DOHH2 (cell line): ENCODE measurements around the gene SYNDIG1.

Source experiments
- H3F3A ChIP-seq: fragments of 200-600 bp; sonication (generic), shearing (Covaris generic); 2 replicates; pipeline ENCODE4 v1.6.0; 2016; ENCODE audit warnings: antibody characterized with exemption, mild to moderate bottlenecking; ENCODE audit not compliant: control insufficient read depth, insufficient read depth
- H3K27ac ChIP-seq: fragments of 200-600 bp; sonication (generic); 2 replicates; pipeline ENCODE4 v1.5.1; 2014; ENCODE audit warnings: low read depth, mild to moderate bottlenecking, low read length, moderate library complexity
- H3K27me3 ChIP-seq: fragments of 200-600 bp; sonication (generic); 2 replicates; pipeline ENCODE4 v1.6.1; 2014; ENCODE audit warnings: mild to moderate bottlenecking, low read length, mixed read lengths; ENCODE audit not compliant: control insufficient read depth
- H3K36me3 ChIP-seq: fragments of 200-600 bp; sonication (generic); 2 replicates; pipeline ENCODE4 v1.6.1; 2014; ENCODE audit warnings: mild to moderate bottlenecking, low read length, moderate library complexity, mixed read lengths; ENCODE audit not compliant: control insufficient read depth
- H3K4me1 ChIP-seq: fragments of 200-600 bp; sonication (generic); 2 replicates; pipeline ENCODE4 v1.6.1; 2014; ENCODE audit warnings: mild to moderate bottlenecking, low read length, mixed read lengths; ENCODE audit not compliant: control insufficient read depth
- H3K4me2 ChIP-seq: fragments of 200-600 bp; sonication (generic); 2 replicates; pipeline ENCODE4 v1.6.0; 2014; ENCODE audit warnings: mild to moderate bottlenecking, low read length, moderate library complexity
- H3K4me3 ChIP-seq: fragments of 200-600 bp; sonication (generic); 2 replicates; pipeline ENCODE4 v1.5.1; 2014; ENCODE audit warnings: mild to moderate bottlenecking, low read length, mixed read lengths
- H3K79me2 ChIP-seq: fragments of 200-600 bp; sonication (generic); 2 replicates; pipeline ENCODE4 v1.6.1; 2014; ENCODE audit warnings: mild to moderate bottlenecking, low read length, mixed read lengths; ENCODE audit not compliant: control insufficient read depth
- H3K9me2 ChIP-seq: fragments of 200-600 bp; sonication (generic); replicated peaks from 2 replicates; pipeline ENCODE4 v1.6.1; 2014; ENCODE audit warnings: mild to moderate bottlenecking, low read length, mixed read lengths; ENCODE audit not compliant: control insufficient read depth
- H3K9me3 ChIP-seq: fragments of 200-600 bp; sonication (generic); 2 replicates; pipeline ENCODE4 v1.6.1; 2014; ENCODE audit warnings: antibody characterized with exemption, low read length, mixed read lengths; ENCODE audit not compliant: control insufficient read depth, insufficient read depth
- H4K20me1 ChIP-seq: fragments of 200-600 bp; sonication (generic); 2 replicates; pipeline ENCODE4 v1.6.0; 2014; ENCODE audit warnings: low read depth, mild to moderate bottlenecking, antibody characterized with exemption, low read length, moderate library complexity; ENCODE audit not compliant: control insufficient read depth, insufficient read depth
- CTCF ChIP-seq: fragments of 200-600 bp; sonication (generic); IDR thresholded peaks from one replicate; pipeline ENCODE4 v1.5.1; 2014; ENCODE audit warnings: antibody characterized with exemption, mild to moderate bottlenecking, low read depth, low read length; ENCODE audit not compliant: poor library complexity, severe bottlenecking
- EZH2phosphoT487 ChIP-seq: fragments of 200-600 bp; sonication (generic); IDR thresholded peaks from 2 replicates; pipeline ENCODE4 v1.6.1; 2017; ENCODE audit warnings: borderline replicate concordance, mild to moderate bottlenecking, antibody characterized with exemption, low read length, moderate library complexity, mixed read lengths

Gene SYNDIG1

DNA sequence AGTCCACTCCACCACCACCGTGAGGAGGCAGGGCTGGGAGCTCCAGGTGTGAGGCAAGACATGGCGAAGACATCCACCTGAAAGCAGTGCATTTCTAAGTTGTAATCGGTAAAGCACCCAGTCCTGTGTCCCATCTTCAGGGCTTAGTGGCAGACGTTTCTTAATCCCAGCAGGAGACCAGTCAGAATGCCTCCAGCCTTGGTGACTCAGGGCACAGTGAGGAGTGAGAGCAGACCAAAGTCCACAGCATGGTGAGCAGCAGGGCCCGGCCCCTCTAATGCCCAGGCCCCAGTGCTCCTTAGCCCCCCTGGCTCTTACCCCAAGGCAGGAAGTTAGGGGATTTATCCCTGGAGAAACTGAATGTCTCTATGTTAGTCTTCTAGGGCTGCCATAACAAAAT lies 183.9 kb downstream of the SYNDIG1 start:
- Histone ChIP-seq H3F3A (no peaks in the 10 kb centered on the region), H3K27ac (no peak overlapping the region), H3K36me3 (no peaks in the 10 kb centered on the region), H4K20me1 (no peaks in the 10 kb centered on the region), H3K79me2 (no peaks in the 10 kb centered on the region), H3K4me2 (no peak overlapping the region), H3K4me1 (peaks cover 13% of the 10 kb centered on the region), H3K9me2 (no peaks in the 10 kb centered on the region), H3K9me3 (no peaks in the 10 kb centered on the region), H3K4me3 (no peak overlapping the region), H3K27me3 (peaks cover 9% of the 10 kb centered on the region; the same call in 1 of the 2 replicates)
- no peak for TF ChIP-seq CTCF
- TF ChIP-seq EZH2phosphoT487: no peak

- Histone ChIP-seq H3K36me3 (no peaks in the 10 kb centered on the region), H3K27me3 (peaks cover 9% of the 10 kb centered on the region; the same call in 1 of the 2 replicates), H3K9me3 (no peaks in the 10 kb centered on the region), H4K20me1 (no peaks in the 10 kb centered on the region), H3F3A (no peaks in the 10 kb centered on the region), H3K4me1 (peaks cover 2% of the 10 kb centered on the region), H3K9me2 (no peaks in the 10 kb centered on the region), H3K4me2 (no peak overlapping the region), H3K79me2 (no peaks in the 10 kb centered on the region), H3K4me3 (no peak overlapping the region), H3K27ac (no peak overlapping the region)
- TF ChIP-seq CTCF (no peak), EZH2phosphoT487 (no peak)
Observed at GRCh38 chr20:24654425-24654824, 185.0 kb downstream of the SYNDIG1 start.

DNA sequence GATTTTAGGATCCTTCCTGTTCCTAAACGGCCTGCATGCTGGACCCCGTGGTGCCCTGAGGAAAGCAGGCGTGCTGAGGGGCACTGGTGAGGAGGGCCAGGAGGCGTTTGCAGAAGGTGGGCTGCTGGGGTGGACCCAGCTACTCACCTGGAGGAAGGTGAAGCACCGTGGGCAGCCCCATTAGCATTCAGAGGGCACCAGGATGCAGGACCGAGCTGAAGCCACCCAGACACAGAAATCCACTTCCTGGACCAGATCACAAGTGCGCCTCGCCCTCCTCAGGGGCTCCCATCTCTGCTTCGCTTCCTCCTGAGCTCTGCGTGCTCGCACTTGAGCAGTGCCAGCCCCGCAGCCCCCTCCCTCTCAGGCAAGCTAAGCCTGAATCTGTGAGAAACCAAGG lies 187.0 kb downstream of the SYNDIG1 start:
- no peaks in the 10 kb centered on the region for H3K9me3 ChIP-seq
- H3K4me2 ChIP-seq: no peak overlapping the region
- no peaks in the 10 kb centered on the region for H4K20me1 ChIP-seq
- H3K27ac ChIP-seq: no peak overlapping the region
- no peaks in the 10 kb centered on the region for H3K9me2 ChIP-seq
- H3K4me1 ChIP-seq: no peaks in the 10 kb centered on the region
- H3K36me3 ChIP-seq: no peaks in the 10 kb centered on the region
- H3F3A ChIP-seq: no peaks in the 10 kb centered on the region
- TF ChIP-seq CTCF (no peak), EZH2phosphoT487 (no peak)
- peaks cover 6% of the 10 kb centered on the region; the same call in 1 of the 2 replicates for H3K27me3 ChIP-seq
- no peaks in the 10 kb centered on the region for H3K79me2 ChIP-seq
- H3K4me3 ChIP-seq: no peak overlapping the region
